Right lobe of liver (tissue), 6 donors: Measurements from ENCODE around the gene MYOM1. TPM values are rescaled to one million over a fixed set of nuclear protein-coding genes. Genes with fewer than 3 reads are reported as not detected.
A peak's percentile ranks its signal among the peaks of the same experiment; 100 is the strongest.

Experiments
- ATAC-seq, 4 donors: fragments of 200-7000 bp; cut with Tn5 transposase; one replicate each; pipeline ENCODE4 v1.9.1; 2020; ENCODE audit warnings: mild to moderate bottlenecking in 4 of 4, moderate library complexity in 4 of 4
- DNase-seq, 3 donors: peaks; one replicate each; pipeline ENCODE4 v3.0.0-alpha.2; 2020
- H3K27ac ChIP-seq, 3 donors: fragments of 200-600 bp; one replicate each; pipeline ENCODE4 v1.8.0; 2022
- H3K27me3 ChIP-seq, 2 donors: fragments of 200-600 bp; one replicate each; pipeline ENCODE4 v1.8.0; 2022
- H3K36me3 ChIP-seq, 4 donors: fragments of 200-600 bp; sonication (generic) in 1 of 4; one replicate each; pipeline versions ENCODE4 v1.5.1 to v1.8.0; 2017 to 2022; ENCODE audit warnings: control low read depth in 1 of 4
- H3K4me1 ChIP-seq, 4 donors: fragments of 200-600 bp; sonication (generic) in 1 of 4; one replicate each; pipeline versions ENCODE4 v1.5.1 to v1.8.0; 2017 to 2022; ENCODE audit warnings: control low read depth in 1 of 4
- H3K4me3 ChIP-seq, 3 donors: fragments of 200-600 bp; one replicate each; pipeline ENCODE4 v1.8.0; 2022
- H3K9me3 ChIP-seq, 4 donors: fragments of 200-600 bp; sonication (generic) in 1 of 4; one replicate each; pipeline versions ENCODE4 v1.5.1 to v1.8.0; 2017 to 2022; ENCODE audit warnings: control low read depth in 1 of 4
- POLR2A ChIP-seq: fragments of 450-650 bp; IDR thresholded peaks from one replicate; pipeline ENCODE4 v1.6.1; 2017; ENCODE audit warnings: antibody characterized with exemption, mild to moderate bottlenecking
- WGBS: methylation state at CpG from one replicate; pipeline ENCODE4 v1.1.6; 2018; ENCODE audit warnings: low coverage, low lambda C conversion rate; ENCODE audit not compliant: insufficient coverage; ENCODE audit errors: missing lambda C conversion rate; 5-methylcytosine and 5-hydroxymethylcytosine counted together
- intact Hi-C, 2 donors: fragments of 100-400 bp; cut with DNase I; formaldehyde crosslinking; loops; one replicate each; pipeline versions ENCODE4 v1.11.2 to v1.14.1; 2022
- total RNA-seq, 6 experiments: library from RNA; depleted of rRNA in 2 of 6; stranded (reverse); fragments of >200 nt in 2 of 6; fragmentation: NEBNext Ultra II Directional in 3 of 6; extraction: Animal tissue kit (Norgen Biotek cat#: 25700) in 3 of 6; gene quantifications; one replicate each; pipeline versions ENCODE4 v1.1.0 to v1.2.4, GENCODE V29; 2016 to 2023
- TF ChIP-seq, protein P1 (sequence below), 4 donors: fragments of 200-600 bp in 3 of 4; fragments of 450-650 bp in 1 of 4; IDR thresholded peaks; one replicate each; pipeline versions ENCODE4 v1.5.1 to v1.8.0; 2016 to 2022; ENCODE audit warnings: antibody characterized with exemption in 4 of 4, mild to moderate bottlenecking in 2 of 4
- donor health status: DM: no; HTN: yes; CAD: no.
- donor health status: DM: no; HTN: no; CAD: no.
- donor health status: DM: no; HTN: no; CAD: no.
- donor health status: DM: no; HTN: yes; CAD: no.
- donor health status: DM: no; HTN: yes; CAD: no.

Gene MYOM1
- total RNA-seq, 6 experiments from 2014 or later: 3.1 to 64.5 (median 19.1) TPM

DNA sequence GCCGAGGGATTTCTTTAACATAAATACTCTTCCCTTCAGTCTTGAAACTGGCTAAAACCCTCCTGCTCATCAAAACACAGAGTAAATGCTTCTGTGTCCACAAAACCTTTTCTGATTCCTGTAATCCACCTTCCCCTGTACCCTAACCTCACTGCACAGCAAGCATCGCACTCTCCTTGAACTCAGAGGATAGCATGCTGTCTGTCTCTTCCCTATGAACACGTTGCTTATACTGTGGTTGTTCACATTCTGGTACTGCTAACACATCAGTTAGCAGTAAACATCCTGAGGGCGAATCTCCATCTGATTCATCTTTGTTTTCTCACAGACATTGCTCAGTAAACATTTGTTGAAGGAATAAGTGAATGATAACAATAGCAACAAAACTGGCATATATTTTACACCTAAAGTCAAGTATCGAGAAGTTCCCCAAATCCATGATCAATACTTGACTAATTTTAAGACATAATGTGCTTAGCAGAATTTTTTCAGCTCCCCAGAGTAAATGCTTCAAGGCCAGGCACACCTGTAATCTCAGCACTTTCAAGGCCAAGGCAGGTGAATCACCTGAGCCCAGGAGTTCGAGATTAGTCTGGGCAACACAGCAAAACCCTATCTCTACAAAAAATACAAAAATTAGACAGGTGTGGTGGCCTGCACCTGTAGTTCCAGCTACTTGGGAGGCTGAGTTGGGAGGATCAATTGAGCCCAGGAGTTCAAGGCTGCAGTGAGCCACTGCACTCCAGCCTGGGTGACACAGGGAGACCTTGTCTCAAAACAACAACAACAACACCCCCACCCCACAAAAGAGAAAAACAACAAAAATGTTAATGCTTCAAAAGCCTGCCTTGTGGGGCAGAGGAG is 161.2 kb downstream of the MYOM1 start:
- DNase-seq (peak in 1 of 3 donors; percentile 18), ATAC-seq (peak in 1 of 4 donors; percentile 53)
- WGBS: 80% methylated on average over 6 of the region's 6 CpGs
- no peak overlapping the region for H3K4me3 ChIP-seq
- peaks cover 0 to 22% (median 4%) of the 10 kb centered on the region in 4 donors for H3K4me1 ChIP-seq
- H3K27ac ChIP-seq: peak overlapping the region; percentile 10 to 56 (median 23)
- H3K27me3 ChIP-seq: no peaks in the 10 kb centered on the region
- TF ChIP-seq POLR2A: no peak
- TF ChIP-seq, protein P1, sequence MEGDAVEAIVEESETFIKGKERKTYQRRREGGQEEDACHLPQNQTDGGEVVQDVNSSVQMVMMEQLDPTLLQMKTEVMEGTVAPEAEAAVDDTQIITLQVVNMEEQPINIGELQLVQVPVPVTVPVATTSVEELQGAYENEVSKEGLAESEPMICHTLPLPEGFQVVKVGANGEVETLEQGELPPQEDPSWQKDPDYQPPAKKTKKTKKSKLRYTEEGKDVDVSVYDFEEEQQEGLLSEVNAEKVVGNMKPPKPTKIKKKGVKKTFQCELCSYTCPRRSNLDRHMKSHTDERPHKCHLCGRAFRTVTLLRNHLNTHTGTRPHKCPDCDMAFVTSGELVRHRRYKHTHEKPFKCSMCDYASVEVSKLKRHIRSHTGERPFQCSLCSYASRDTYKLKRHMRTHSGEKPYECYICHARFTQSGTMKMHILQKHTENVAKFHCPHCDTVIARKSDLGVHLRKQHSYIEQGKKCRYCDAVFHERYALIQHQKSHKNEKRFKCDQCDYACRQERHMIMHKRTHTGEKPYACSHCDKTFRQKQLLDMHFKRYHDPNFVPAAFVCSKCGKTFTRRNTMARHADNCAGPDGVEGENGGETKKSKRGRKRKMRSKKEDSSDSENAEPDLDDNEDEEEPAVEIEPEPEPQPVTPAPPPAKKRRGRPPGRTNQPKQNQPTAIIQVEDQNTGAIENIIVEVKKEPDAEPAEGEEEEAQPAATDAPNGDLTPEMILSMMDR (IDR thresholded peaks at IDR 0.05): no peak
- intact Hi-C loops: no loop called here
- no peaks in the 10 kb centered on the region for H3K9me3 ChIP-seq
- H3K36me3 ChIP-seq: no peaks in the 10 kb centered on the region

DNA sequence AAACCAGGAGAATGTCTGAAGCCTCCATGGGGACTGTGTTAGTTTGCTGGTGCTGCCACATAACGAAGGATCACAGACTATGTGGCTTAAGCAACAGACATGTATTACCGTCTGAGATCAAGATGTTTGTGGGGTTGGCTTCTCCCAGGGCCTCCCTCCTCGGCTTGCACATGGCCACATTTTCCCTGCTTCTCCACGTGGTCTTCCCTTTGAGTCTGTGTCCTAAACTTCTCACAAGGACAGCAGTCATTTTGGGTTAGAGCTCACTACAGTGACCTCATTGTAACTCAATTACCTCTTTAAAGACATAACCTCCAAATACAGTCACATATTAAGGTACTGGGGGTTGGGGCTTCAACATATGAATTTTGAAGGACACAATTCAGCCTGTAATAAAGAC is 162.2 kb downstream of the MYOM1 start:
- H3K4me1 ChIP-seq: peaks cover 0 to 18% (median 3%) of the 10 kb centered on the region in 4 donors
- no peak overlapping the region for H3K4me3 ChIP-seq
- no peak for ATAC-seq
- WGBS: 100% methylated on average over 1 of the region's 4 CpGs
- no peaks in the 10 kb centered on the region for H3K9me3 ChIP-seq
- TF ChIP-seq POLR2A: no peak
- TF ChIP-seq, protein P1 (IDR thresholded peaks at IDR 0.05): no peak
- intact Hi-C loops: no loop called here
- H3K27me3 ChIP-seq: no peaks in the 10 kb centered on the region
- DNase-seq: no peak
- H3K36me3 ChIP-seq: no peaks in the 10 kb centered on the region
- no peak overlapping the region for H3K27ac ChIP-seq

DNA sequence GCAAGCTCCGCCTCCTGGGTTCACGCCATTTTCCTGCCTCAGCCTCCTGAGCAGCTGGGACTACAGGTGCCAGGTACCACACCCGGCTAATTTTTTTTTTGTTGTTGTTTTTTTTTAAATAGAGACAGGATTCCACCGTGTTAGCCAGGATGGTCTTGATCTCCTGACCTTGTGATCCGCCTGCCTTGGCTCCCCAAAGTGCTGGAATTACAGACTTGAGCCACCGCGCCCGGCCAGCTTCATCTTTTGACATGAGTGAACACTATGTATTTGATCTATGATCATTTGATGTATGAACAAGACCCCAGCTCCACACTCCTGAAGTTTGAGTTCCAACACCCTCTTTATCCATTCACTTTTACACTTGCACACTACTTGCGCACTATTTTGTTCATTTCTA is 163.5 kb downstream of the MYOM1 start:
- no peak overlapping the region for H3K4me3 ChIP-seq
- no peak for TF ChIP-seq POLR2A
- TF ChIP-seq, protein P1 (IDR thresholded peaks at IDR 0.05): no peak
- intact Hi-C loops: no loop called here
- H3K4me1 ChIP-seq: peaks cover 0 to 25% (median 8%) of the 10 kb centered on the region in 4 donors
- ATAC-seq: no peak
- peak in 1 of 3 donors; percentile 35 for DNase-seq
- H3K36me3 ChIP-seq: no peaks in the 10 kb centered on the region
- no peaks in the 10 kb centered on the region for H3K9me3 ChIP-seq
- WGBS: 84% methylated on average over 7 of the region's 9 CpGs
- H3K27me3 ChIP-seq: no peaks in the 10 kb centered on the region
- H3K27ac ChIP-seq: no peak overlapping the region

GRCh38 chr18:3055816-3056215 is 164.0 kb downstream of the MYOM1 start:
- TF ChIP-seq, protein P1 (IDR thresholded peaks at IDR 0.05): no peak
- TF ChIP-seq POLR2A: no peak
- Histone ChIP-seq H3K27ac (no peak overlapping the region), H3K36me3 (no peaks in the 10 kb centered on the region), H3K4me3 (no peak overlapping the region), H3K9me3 (no peaks in the 10 kb centered on the region), H3K4me1 (peaks cover 0 to 20% (median 8%) of the 10 kb centered on the region in 4 donors), H3K27me3 (no peaks in the 10 kb centered on the region)
- ATAC-seq: no peak
- intact Hi-C loops: no loop called here
- WGBS: 88% methylated on average over 3 of the region's 4 CpGs
- peak in 1 of 3 donors; percentile 7 for DNase-seq
